Thyroid gland (tissue), 4 donors: ENCODE measurements around the gene PFAS. TPM values are rescaled to one million over a fixed set of nuclear protein-coding genes. Genes with fewer than 3 reads are reported as not detected.

Experiments
- DNase-seq, 2 donors: peaks; one replicate each; pipeline ENCODE4 v3.0.0-alpha.2; 2019
- H3K27ac ChIP-seq, 3 donors: fragments of 200-600 bp; sonication (generic); 1 replicate in 2 of 3; 2 replicates in 1 of 3; pipeline ENCODE4 v1.5.1; 2016 to 2019; ENCODE audit warnings: mild to moderate bottlenecking in 1 of 3, moderate library complexity in 1 of 3
- H3K27me3 ChIP-seq: fragments of 200-600 bp; sonication (generic); one replicate; pipeline ENCODE4 v1.5.1; 2019
- H3K36me3 ChIP-seq, 2 donors: fragments of 200-600 bp; sonication (generic); one replicate each; pipeline ENCODE4 v1.5.1; 2016 to 2019
- H3K4me1 ChIP-seq, 2 donors: fragments of 200-600 bp; sonication (generic); one replicate each; pipeline ENCODE4 v1.5.1; 2017 to 2019
- H3K4me3 ChIP-seq, 3 donors: fragments of 200-600 bp; sonication (generic); replicated peaks in 1 of 3; 1 replicate in 2 of 3; 2 replicates in 1 of 3; pipeline ENCODE4 v1.5.1; 2016; ENCODE audit warnings: mild to moderate bottlenecking in 1 of 3
- H3K9me3 ChIP-seq: fragments of 200-600 bp; sonication (generic); one replicate; pipeline ENCODE4 v1.5.1; 2017
- CTCF ChIP-seq, 6 experiments: fragments of 200-600 bp in 3 of 6; fragments of 450-650 bp in 3 of 6; sonication (generic) in 3 of 6; IDR thresholded peaks; one replicate each; pipeline ENCODE4 v1.5.1; 2016 to 2019; ENCODE audit warnings: antibody characterized with exemption in 6 of 6, mild to moderate bottlenecking in 2 of 6, inconsistent platforms in 1 of 6, moderate library complexity in 1 of 6
- POLR2A ChIP-seq, 2 donors: fragments of 450-650 bp; IDR thresholded peaks; one replicate each; pipeline ENCODE4 v1.6.1; 2017; ENCODE audit warnings: antibody characterized with exemption in 2 of 2, mild to moderate bottlenecking in 2 of 2, moderate library complexity in 1 of 2
- WGBS, 2 donors: methylation state at CpG; one replicate each; pipeline ENCODE4 v1.1.5; 2017; 5-methylcytosine and 5-hydroxymethylcytosine counted together
- intact Hi-C: fragments of 100-400 bp; cut with DNase I; formaldehyde crosslinking; loops from one replicate; pipeline ENCODE4 v1.15.1; 2023
- total RNA-seq, 4 donors: library from RNA; depleted of rRNA; stranded (reverse); fragments of >200 nt; gene quantifications; one replicate each; pipeline ENCODE4 v1.2.3, GENCODE V29; 2016

Gene PFAS, protein sequence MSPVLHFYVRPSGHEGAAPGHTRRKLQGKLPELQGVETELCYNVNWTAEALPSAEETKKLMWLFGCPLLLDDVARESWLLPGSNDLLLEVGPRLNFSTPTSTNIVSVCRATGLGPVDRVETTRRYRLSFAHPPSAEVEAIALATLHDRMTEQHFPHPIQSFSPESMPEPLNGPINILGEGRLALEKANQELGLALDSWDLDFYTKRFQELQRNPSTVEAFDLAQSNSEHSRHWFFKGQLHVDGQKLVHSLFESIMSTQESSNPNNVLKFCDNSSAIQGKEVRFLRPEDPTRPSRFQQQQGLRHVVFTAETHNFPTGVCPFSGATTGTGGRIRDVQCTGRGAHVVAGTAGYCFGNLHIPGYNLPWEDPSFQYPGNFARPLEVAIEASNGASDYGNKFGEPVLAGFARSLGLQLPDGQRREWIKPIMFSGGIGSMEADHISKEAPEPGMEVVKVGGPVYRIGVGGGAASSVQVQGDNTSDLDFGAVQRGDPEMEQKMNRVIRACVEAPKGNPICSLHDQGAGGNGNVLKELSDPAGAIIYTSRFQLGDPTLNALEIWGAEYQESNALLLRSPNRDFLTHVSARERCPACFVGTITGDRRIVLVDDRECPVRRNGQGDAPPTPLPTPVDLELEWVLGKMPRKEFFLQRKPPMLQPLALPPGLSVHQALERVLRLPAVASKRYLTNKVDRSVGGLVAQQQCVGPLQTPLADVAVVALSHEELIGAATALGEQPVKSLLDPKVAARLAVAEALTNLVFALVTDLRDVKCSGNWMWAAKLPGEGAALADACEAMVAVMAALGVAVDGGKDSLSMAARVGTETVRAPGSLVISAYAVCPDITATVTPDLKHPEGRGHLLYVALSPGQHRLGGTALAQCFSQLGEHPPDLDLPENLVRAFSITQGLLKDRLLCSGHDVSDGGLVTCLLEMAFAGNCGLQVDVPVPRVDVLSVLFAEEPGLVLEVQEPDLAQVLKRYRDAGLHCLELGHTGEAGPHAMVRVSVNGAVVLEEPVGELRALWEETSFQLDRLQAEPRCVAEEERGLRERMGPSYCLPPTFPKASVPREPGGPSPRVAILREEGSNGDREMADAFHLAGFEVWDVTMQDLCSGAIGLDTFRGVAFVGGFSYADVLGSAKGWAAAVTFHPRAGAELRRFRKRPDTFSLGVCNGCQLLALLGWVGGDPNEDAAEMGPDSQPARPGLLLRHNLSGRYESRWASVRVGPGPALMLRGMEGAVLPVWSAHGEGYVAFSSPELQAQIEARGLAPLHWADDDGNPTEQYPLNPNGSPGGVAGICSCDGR (N-terminal part only)
- total RNA-seq = 10 to 100 TPM; 14.8 to 39.5 (median 18.3) TPM

- Histone ChIP-seq H3K27me3 (no peaks in the 10 kb centered on the region), H3K4me1 (peaks cover 6 to 13% of the 10 kb centered on the region in 2 donors), H3K9me3 (no peaks in the 10 kb centered on the region), H3K4me3 (peak within 1 kb of the TSS; percentile 12 to 71 (median 13)), H3K36me3 (no peaks in the 10 kb centered on the region), H3K27ac (peak within 1 kb of the TSS; percentile 87 to 98 (median 94))
- intact Hi-C loops = no loop called here
- WGBS, 2 donors = 0% methylated on average over 25 to 36 of the region's 58 CpGs
- TF ChIP-seq POLR2A (IDR thresholded peaks at IDR 0.05) (peak in 1 of 2 donors; percentile 71), CTCF (IDR thresholded peaks at IDR 0.05) (peak in 1 of 6 experiments; percentile 9)
- peak; percentile 96 for DNase-seq
Observed at GRCh38 chr17:8248751-8249607, at the start of gene PFAS. Gene PFAS, plus strand, starts transcription at chr17:8249289. Its CDS starts 4,649 bp downstream, at chr17:8253938.

GRCh38 chr17:8204761-8205555 is 44.1 kb upstream of the PFAS start:
- DNase-seq = no peak
- Histone ChIP-seq H3K4me1 (peaks cover under 1 to 3% of the 10 kb centered on the region in 2 donors), H3K36me3 (no peaks in the 10 kb centered on the region), H3K9me3 (no peaks in the 10 kb centered on the region), H3K4me3 (no peak overlapping the region), H3K27me3 (no peaks in the 10 kb centered on the region), H3K27ac (no peak overlapping the region)
- 78 to 85% methylated on average over 15 to 19 of the region's 19 CpGs for WGBS, 2 donors
- no peak for TF ChIP-seq POLR2A (IDR thresholded peaks at IDR 0.05)
- TF ChIP-seq CTCF (IDR thresholded peaks at IDR 0.05) = no peak
- intact Hi-C loops = no loop called here

DNA sequence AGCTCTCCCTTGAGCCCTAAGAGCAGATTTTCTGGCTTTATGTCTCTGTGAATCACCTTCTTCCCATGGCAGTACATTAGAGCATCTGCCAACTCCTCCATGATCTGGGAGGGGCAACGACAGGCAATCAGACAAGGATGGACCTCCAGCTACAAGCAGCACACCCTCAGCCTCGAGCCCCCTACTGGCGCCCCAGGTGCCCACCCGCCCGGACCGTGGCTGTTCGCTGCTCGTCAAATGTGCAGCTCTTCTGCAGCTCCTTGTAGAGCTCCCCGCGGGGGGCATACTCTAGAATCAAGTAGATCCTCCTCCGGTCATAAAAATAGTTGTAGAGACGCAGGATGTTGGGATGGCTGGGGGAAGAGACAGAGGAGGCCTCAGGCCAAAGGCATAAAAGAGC is 42.6 kb upstream of the PFAS start:
- no peak overlapping the region for H3K27ac ChIP-seq
- intact Hi-C loops = no loop called here
- WGBS, 2 donors = 89 to 94% methylated on average over 7 to 12 of the region's 12 CpGs

More for the DNA sequence above, 42.6 kb upstream of the PFAS start:
- Histone ChIP-seq H3K4me3 (no peak overlapping the region), H3K4me1 (peaks cover 5 to 7% of the 10 kb centered on the region in 2 donors), H3K36me3 (no peaks in the 10 kb centered on the region), H3K9me3 (no peaks in the 10 kb centered on the region), H3K27me3 (no peaks in the 10 kb centered on the region)
- no peak for DNase-seq
- TF ChIP-seq POLR2A (IDR thresholded peaks at IDR 0.05) (no peak), CTCF (IDR thresholded peaks at IDR 0.05) (no peak)
